Uterus (tissue), 2 donors: ENCODE data around the gene SUGP2.

ENCODE experiments used
- CTCF ChIP-seq, 4 experiments: fragments of 200-600 bp in 2 of 4; fragments of 450-650 bp in 2 of 4; sonication (generic) in 2 of 4; IDR thresholded peaks; one replicate each; pipeline ENCODE4 v1.5.1; 2016 to 2019; ENCODE audit warnings: antibody characterized with exemption in 4 of 4, mild to moderate bottlenecking in 2 of 4, moderate library complexity in 1 of 4
- POLR2A ChIP-seq, 2 donors: fragments of 450-650 bp; IDR thresholded peaks; one replicate each; pipeline ENCODE4 v1.6.1; 2016; ENCODE audit warnings: antibody characterized with exemption in 2 of 2, mild to moderate bottlenecking in 1 of 2, moderate library complexity in 1 of 2

DNA sequence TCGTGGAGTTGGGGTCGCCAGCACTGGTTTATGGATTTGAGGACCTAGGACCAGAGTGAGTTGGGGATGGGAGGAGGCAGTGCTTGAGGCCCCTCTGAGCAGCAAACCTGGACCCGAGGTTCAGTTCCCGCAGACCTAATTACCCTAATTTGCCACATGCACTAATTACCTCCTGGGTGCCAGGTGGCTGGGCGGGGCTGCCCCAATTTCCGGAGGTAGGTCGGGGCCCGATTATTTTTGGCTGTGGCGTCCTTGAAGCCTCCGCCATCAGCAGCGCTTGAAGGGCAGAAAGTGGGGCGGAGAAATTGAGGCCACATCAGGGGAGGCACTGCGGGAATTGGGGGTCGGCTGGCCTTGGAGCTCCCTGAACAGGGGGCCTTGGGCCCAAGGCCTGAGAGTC, 86.4 kb downstream of the SUGP2 start:
- no peak for TF ChIP-seq CTCF (IDR thresholded peaks at IDR 0.05)
- no peak for TF ChIP-seq POLR2A (IDR thresholded peaks at IDR 0.05)
